Erythroblast (primary cell): Measurements from ENCODE around the gene PTGIR.

Source experiments
- GATA1 ChIP-seq: IDR thresholded peaks from 2 replicates; pipeline ENCODE4 v1.6.1; 2011; ENCODE audit warnings: low read depth, mild to moderate bottlenecking, control low read depth, low read length, moderate library complexity
- POLR2A ChIP-seq: IDR thresholded peaks from 2 replicates; pipeline ENCODE4 v1.6.1; 2011; ENCODE audit warnings: mild to moderate bottlenecking, low read length

GRCh38 chr19:46640656-46641055 is 15.8 kb upstream of the PTGIR start:
- TF ChIP-seq POLR2A (no peak), GATA1 (no peak)
